NCI-H146 (cell line): Measurements from ENCODE around the gene ADGRD1.
"Not testable (repeated sequence)": the region's sequence is repeated elsewhere in the genome, so short reads cannot be mapped to it uniquely, and the experiment has no call there.

Source experiments
- DNase-seq: peaks from one replicate; lab custom pipeline; 2025; lab: John Stamatoyannopoulos, UW

Gene ADGRD1

GRCh38 chr12:130953771-130954543, at the start of gene ADGRD1:
Gene ADGRD1, plus strand, starts transcription at chr12:130953907. Its CDS starts 559 bp downstream, at chr12:130954466.
- DNase-seq: no peak

GRCh38 chr12:130904064-130904463, 49.6 kb upstream of the ADGRD1 start:
- no peak for DNase-seq

- DNase-seq: not testable (repeated sequence)
Measured at GRCh38 chr12:130904936-130905455, 48.7 kb upstream of the ADGRD1 start.

GRCh38 chr12:130909111-130909510, 44.6 kb upstream of the ADGRD1 start:
- DNase-seq: no peak

GRCh38 chr12:130911193-130911592, 42.5 kb upstream of the ADGRD1 start:
- DNase-seq: no peak

- no peak for DNase-seq
Measured at GRCh38 chr12:130911933-130912332, 41.8 kb upstream of the ADGRD1 start.

- peak; percentile 29 for DNase-seq
Measured at GRCh38 chr12:130916241-130916911, 37.3 kb upstream of the ADGRD1 start.

GRCh38 chr12:130917607-130918006, 36.1 kb upstream of the ADGRD1 start:
- DNase-seq: no peak

GRCh38 chr12:130919086-130919485, 34.6 kb upstream of the ADGRD1 start:
- DNase-seq: no peak

- DNase-seq: no peak
Measured at GRCh38 chr12:130920119-130920703, 33.5 kb upstream of the ADGRD1 start.

GRCh38 chr12:130920723-130921381, 32.9 kb upstream of the ADGRD1 start:
- no peak for DNase-seq

- DNase-seq: no peak
Measured at GRCh38 chr12:130922511-130922953, 31.2 kb upstream of the ADGRD1 start.

GRCh38 chr12:130924966-130925665, 28.6 kb upstream of the ADGRD1 start:
- DNase-seq: no peak

- no peak for DNase-seq
Measured at GRCh38 chr12:130925666-130926015, 28.1 kb upstream of the ADGRD1 start.

- no peak for DNase-seq
Measured at GRCh38 chr12:130929363-130929762, 24.3 kb upstream of the ADGRD1 start.

- DNase-seq: no peak
Measured at GRCh38 chr12:130932061-130932930, 21.4 kb upstream of the ADGRD1 start.

GRCh38 chr12:130933269-130933995, 20.3 kb upstream of the ADGRD1 start:
- no peak for DNase-seq

GRCh38 chr12:130934753-130935152, 19.0 kb upstream of the ADGRD1 start:
- no peak for DNase-seq

- DNase-seq: no peak
Measured at GRCh38 chr12:130936561-130936960, 17.1 kb upstream of the ADGRD1 start.

GRCh38 chr12:130937063-130937462, 16.6 kb upstream of the ADGRD1 start:
- no peak for DNase-seq
